Measurements from ENCODE around the gene NAA10.

DNA sequence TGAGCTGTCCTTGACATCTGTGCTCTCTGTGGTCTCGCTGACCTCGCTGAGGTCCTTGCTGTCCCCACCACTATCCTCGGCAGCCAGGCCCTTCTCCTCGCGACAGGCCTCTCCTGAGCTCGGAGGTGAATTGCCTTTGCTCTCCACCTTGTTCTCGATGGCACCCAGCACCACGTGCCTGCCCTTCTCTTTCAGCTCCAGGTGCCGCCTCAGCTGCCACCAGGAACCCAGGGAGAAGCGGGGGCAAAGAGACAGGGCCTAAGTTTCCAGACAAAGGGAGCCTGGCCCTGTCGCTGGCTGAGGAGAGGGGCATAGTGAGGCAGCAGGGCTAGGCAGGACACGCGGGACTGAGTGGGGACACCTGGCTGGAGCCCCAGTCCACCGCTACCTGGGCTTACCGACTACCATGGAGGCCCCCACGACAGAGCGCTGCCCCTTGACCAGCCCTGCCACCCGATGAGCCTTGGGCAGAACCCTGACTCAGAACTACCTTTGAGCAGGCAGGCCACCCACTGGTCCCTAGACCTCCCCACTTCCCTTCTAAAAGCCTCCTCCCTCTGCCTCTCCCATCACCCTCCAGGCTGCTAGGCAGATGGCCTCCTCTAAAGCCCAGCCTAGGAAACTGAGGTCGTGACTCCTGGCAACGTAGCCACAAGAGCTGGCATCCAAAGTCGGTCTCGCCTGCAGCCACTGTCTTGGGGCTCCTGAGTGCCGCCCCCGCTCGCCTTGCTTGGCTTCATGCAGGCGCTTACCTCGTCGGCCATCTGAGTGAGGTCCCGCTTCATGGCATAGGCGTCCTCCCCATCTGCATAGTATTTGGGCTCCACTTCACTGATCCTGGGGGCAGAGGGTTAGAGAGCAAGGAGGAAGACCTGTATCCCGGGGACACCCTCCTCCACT is 4.6 kb downstream of the NAA10 start:
- TF ChIP-seq POLR2A (IDR thresholded peaks at IDR 0.05): no peak
- TF ChIP-seq, protein P1, sequence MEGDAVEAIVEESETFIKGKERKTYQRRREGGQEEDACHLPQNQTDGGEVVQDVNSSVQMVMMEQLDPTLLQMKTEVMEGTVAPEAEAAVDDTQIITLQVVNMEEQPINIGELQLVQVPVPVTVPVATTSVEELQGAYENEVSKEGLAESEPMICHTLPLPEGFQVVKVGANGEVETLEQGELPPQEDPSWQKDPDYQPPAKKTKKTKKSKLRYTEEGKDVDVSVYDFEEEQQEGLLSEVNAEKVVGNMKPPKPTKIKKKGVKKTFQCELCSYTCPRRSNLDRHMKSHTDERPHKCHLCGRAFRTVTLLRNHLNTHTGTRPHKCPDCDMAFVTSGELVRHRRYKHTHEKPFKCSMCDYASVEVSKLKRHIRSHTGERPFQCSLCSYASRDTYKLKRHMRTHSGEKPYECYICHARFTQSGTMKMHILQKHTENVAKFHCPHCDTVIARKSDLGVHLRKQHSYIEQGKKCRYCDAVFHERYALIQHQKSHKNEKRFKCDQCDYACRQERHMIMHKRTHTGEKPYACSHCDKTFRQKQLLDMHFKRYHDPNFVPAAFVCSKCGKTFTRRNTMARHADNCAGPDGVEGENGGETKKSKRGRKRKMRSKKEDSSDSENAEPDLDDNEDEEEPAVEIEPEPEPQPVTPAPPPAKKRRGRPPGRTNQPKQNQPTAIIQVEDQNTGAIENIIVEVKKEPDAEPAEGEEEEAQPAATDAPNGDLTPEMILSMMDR (IDR thresholded peaks at IDR 0.05): no peak

Data from thyroid gland (tissue), 4 donors.